HG03354 (cell line): ENCODE data around the gene UBE2M.

Experiments used
- ATAC-seq: cut with Tn5 transposase; IDR thresholded peaks from one replicate; pipeline ENCODE4 v1.9.1; 2021; ENCODE audit warnings: mild to moderate bottlenecking; ENCODE audit not compliant: unreplicated experiment, poor library complexity, severe bottlenecking

UBE2M gene

GRCh38 chr19:58557221-58558065, 968 bp downstream of the UBE2M start:
- ATAC-seq = no peak

DNA sequence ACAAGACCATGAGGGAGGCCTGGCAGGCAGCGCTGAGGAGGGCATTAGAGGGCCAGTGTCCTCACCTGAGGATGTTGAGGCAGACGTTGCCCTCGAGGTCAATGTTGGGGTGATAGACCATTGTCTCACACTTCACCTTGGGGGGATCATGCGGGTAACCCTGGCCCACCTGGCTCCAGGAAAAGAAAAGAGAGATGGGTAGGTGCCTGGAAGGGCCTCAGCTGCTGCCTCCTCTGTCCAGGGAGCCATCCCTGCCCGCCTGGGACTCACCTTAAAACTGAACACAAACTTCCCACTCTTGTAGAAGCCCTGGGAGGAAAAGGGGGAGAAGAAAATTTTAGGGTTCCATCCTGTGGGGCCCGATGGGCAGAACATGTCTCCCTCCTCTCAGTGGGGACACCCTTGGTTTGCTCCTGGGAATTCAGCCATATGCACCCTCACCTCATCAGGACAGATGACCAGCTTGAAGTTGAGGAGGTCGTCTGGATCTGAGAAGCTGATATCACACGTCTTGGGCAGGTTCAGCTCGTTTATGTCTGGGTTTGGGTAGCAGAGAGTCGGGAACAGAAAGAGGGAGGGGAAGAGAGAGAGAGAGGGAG, 1.7 kb downstream of the UBE2M start:
- no peak for ATAC-seq

GRCh38 chr19:58555920-58556621, 2.3 kb downstream of the UBE2M start:
- no peak for ATAC-seq

- ATAC-seq = no peak
Observed at GRCh38 chr19:58555369-58555885, 3.0 kb downstream of the UBE2M start.

- ATAC-seq = peak; percentile 40
Observed at GRCh38 chr19:58554494-58555368, 3.7 kb downstream of the UBE2M start, which contains the start of gene CHMP2A. CHMP2A (minus strand) TSS chr19:58555105; CDS start chr19:58554212, 893 bp downstream.

DNA sequence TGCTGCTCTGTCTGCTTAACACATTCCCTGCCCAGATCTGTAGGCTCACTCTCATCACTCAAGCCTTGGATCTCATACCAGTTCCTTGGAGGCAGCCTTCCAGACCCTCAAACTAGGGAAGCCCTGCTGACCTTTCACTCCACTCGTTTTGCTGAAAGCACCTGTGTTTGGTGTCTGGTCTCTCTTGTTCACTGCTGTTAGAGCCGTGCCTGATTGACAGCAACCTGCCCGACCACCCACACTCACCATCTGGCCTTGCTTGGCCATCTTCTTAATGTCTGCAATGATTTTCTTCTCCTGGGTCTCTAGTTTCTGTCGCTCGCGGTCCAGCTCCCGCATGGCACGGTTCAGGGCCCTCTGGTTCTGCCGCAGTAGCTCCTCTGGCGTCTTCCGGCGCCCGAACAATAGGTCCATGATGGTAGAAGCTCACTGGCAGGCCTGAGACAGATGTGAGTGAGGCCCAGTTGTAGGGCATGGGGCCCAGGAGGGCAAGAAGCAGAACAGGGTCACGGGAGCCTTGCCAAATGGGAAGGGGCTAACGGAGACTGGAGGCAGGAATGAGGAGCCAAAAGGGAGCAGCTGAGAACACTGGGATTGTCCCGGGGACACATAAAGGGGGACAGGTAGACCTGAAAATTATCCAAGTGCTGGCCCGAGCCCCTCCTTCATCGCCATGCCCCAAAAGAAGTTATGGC, 4.5 kb downstream of the UBE2M start:
- ATAC-seq = no peak

DNA sequence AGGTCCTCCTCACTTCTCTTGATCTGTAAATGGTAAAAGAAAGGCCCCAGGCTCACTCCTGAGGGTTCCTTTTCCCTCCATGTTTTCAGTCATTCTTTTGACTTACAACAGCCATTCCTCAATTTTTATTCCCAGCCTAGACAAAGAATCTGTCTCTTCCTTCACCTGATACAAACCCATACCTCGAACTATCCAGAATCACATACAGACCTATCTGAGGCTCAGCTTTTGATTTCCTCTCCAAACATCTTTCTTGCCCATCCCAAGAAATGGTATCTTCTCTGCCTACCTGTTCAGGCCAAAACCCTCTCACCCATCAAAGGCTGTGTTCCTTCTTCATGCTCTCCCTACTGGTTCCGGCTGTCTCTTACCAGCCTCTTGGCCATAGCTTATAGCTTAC, 5.8 kb downstream of the UBE2M start:
- ATAC-seq = no peak

- ATAC-seq = no peak
Observed at GRCh38 chr19:58551577-58552471, 6.6 kb downstream of the UBE2M start.

DNA sequence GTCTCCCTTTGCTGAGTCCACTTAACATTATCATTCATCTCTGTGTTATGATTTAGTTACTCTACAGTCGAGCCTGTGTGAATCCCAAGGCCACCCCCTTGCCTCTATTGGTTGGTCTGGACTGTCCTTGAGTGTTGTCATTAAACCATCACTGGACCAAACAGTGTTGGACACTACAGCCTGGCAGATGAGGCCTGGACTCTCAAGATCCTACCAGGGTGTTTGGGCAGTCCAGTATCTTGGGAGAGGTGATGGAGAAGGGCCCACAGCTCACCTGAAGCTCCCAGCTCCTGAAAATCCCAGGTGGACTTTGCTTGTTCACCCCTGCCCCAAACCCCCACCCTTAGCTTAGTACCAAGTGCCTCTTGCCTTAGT, 7.3 kb downstream of the UBE2M start:
- no peak for ATAC-seq

GRCh38 chr19:58550362-58551122, 7.9 kb downstream of the UBE2M start:
- ATAC-seq = no peak

- no peak for ATAC-seq
Observed at GRCh38 chr19:58549664-58550361, 8.6 kb downstream of the UBE2M start.

GRCh38 chr19:58548859-58549663, 9.3 kb downstream of the UBE2M start:
- ATAC-seq = no peak

- no peak for ATAC-seq
Observed at GRCh38 chr19:58547323-58548312, 10.8 kb downstream of the UBE2M start.

- ATAC-seq = no peak
Observed at GRCh38 chr19:58546019-58546530, 12.3 kb downstream of the UBE2M start.
